Neuronal stem cell (in vitro differentiated cells): Measurements from ENCODE around the gene C2orf42.

Experiments used
- DNase-seq: peaks from one replicate; pipeline ENCODE4 v3.0.0-alpha.2; 2013; ENCODE audit warnings: low spot score
- H2AFZ ChIP-seq: one replicate; pipeline ENCODE4 v1.6.1; 2013; ENCODE audit warnings: mild to moderate bottlenecking, low read length, inconsistent platforms
- H2AK5ac ChIP-seq: 2 replicates; pipeline ENCODE4 v1.6.1; 2013; ENCODE audit warnings: low read depth, mild to moderate bottlenecking, inconsistent platforms, low read length, moderate library complexity, mixed read lengths
- H2BK120ac ChIP-seq: 2 replicates; pipeline ENCODE4 v1.6.1; 2013; ENCODE audit warnings: low read depth, mild to moderate bottlenecking, inconsistent platforms, low read length, moderate library complexity, mixed read lengths
- H2BK12ac ChIP-seq: one replicate; pipeline ENCODE4 v1.6.1; 2013; ENCODE audit warnings: low read length, inconsistent platforms
- H2BK15ac ChIP-seq: 2 replicates; pipeline ENCODE4 v1.6.1; 2013; ENCODE audit warnings: mild to moderate bottlenecking, low read length, inconsistent platforms, mixed read lengths
- H2BK5ac ChIP-seq: one replicate; pipeline ENCODE4 v1.6.1; 2013; ENCODE audit warnings: inconsistent platforms, mild to moderate bottlenecking, low read length, moderate library complexity
- H3K14ac ChIP-seq: one replicate; pipeline ENCODE4 v1.6.1; 2013; ENCODE audit warnings: low read length, inconsistent platforms
- H3K18ac ChIP-seq: 2 replicates; pipeline ENCODE4 v1.6.1; 2013; ENCODE audit warnings: low read length, inconsistent platforms
- H3K23ac ChIP-seq: 2 replicates; pipeline ENCODE4 v1.6.1; 2013; ENCODE audit warnings: low read depth, mild to moderate bottlenecking, mixed read lengths, low read length, inconsistent platforms; ENCODE audit not compliant: poor library complexity
- H3K27ac ChIP-seq: replicated peaks from 3 replicates; pipeline ENCODE4 v1.5.1; 2013; ENCODE audit warnings: low read length, inconsistent platforms
- H3K27me3 ChIP-seq, 3 experiments: 2 replicates each; pipeline ENCODE4 v1.6.1; 2013; ENCODE audit warnings: low read length in 3 of 3, mild to moderate bottlenecking in 2 of 3, inconsistent platforms in 1 of 3, low read depth in 1 of 3, mixed read lengths in 1 of 3, moderate library complexity in 1 of 3; ENCODE audit not compliant: control insufficient read depth in 3 of 3, insufficient read depth in 3 of 3
- H3K36me3 ChIP-seq, 2 donors: replicated peaks in 1 of 2; 2 replicates each; pipeline ENCODE4 v1.6.1; 2013; ENCODE audit warnings: low read length in 2 of 2; ENCODE audit not compliant: control insufficient read depth in 2 of 2, insufficient read depth in 2 of 2
- H3K4ac ChIP-seq: 2 replicates; pipeline ENCODE4 v1.6.1; 2013; ENCODE audit warnings: inconsistent platforms, mild to moderate bottlenecking, low read length, moderate library complexity
- H3K4me1 ChIP-seq, 2 donors: 1 replicate in 1 of 2; 2 replicates in 1 of 2; pipeline ENCODE4 v1.6.1; 2013; ENCODE audit warnings: low read length in 2 of 2, low read depth in 1 of 2; ENCODE audit not compliant: control insufficient read depth in 2 of 2, insufficient read depth in 1 of 2
- H3K4me2 ChIP-seq: one replicate; pipeline ENCODE4 v1.6.1; 2013; ENCODE audit warnings: mild to moderate bottlenecking, low read length, inconsistent platforms; ENCODE audit not compliant: insufficient read depth, poor library complexity, severe bottlenecking
- H3K4me3 ChIP-seq, 2 donors: 2 replicates each; pipeline ENCODE4 v1.5.1; 2013; ENCODE audit warnings: low read length in 2 of 2, mild to moderate bottlenecking in 2 of 2, inconsistent platforms in 1 of 2, moderate library complexity in 1 of 2
- H3K79me1 ChIP-seq: one replicate; pipeline ENCODE4 v1.6.1; 2013; ENCODE audit warnings: low read depth, mild to moderate bottlenecking, inconsistent platforms, low read length, moderate library complexity
- H3K9ac ChIP-seq: one replicate; pipeline ENCODE4 v1.6.1; 2013; ENCODE audit warnings: mild to moderate bottlenecking, low read depth, low read length, inconsistent platforms; ENCODE audit not compliant: poor library complexity
- H3K9me3 ChIP-seq, 2 donors: replicated peaks in 1 of 2; 2 replicates each; pipeline versions ENCODE3 to v1.6.1; 2013; ENCODE audit warnings: low read length in 2 of 2, mild to moderate bottlenecking in 2 of 2, inconsistent platforms in 1 of 2, low read depth in 1 of 2, mixed read lengths in 1 of 2, moderate library complexity in 1 of 2; ENCODE audit not compliant: control insufficient read depth in 2 of 2, insufficient read depth in 1 of 2
- H4K8ac ChIP-seq: one replicate; pipeline ENCODE4 v1.6.1; 2013; ENCODE audit warnings: low read depth, mild to moderate bottlenecking, inconsistent platforms, low read length, moderate library complexity
- H4K91ac ChIP-seq: one replicate; pipeline ENCODE4 v1.6.1; 2013; ENCODE audit warnings: low read length, low read depth, mild to moderate bottlenecking, inconsistent platforms; ENCODE audit not compliant: poor library complexity
- WGBS, 2 donors: extraction: QIAGEN DNeasy Blood & Tissue Kit; methylation state at CpG; one replicate each; pipeline ENCODE4 v1.1.7; 2013; ENCODE audit warnings: missing lambda C conversion rate in 2 of 2, mixed read lengths in 1 of 2; ENCODE audit not compliant: insufficient read length in 2 of 2, insufficient replicate concordance in 1 of 2; ENCODE audit errors: extremely low coverage in 2 of 2; 5-methylcytosine and 5-hydroxymethylcytosine counted together

C2orf42 gene

DNA sequence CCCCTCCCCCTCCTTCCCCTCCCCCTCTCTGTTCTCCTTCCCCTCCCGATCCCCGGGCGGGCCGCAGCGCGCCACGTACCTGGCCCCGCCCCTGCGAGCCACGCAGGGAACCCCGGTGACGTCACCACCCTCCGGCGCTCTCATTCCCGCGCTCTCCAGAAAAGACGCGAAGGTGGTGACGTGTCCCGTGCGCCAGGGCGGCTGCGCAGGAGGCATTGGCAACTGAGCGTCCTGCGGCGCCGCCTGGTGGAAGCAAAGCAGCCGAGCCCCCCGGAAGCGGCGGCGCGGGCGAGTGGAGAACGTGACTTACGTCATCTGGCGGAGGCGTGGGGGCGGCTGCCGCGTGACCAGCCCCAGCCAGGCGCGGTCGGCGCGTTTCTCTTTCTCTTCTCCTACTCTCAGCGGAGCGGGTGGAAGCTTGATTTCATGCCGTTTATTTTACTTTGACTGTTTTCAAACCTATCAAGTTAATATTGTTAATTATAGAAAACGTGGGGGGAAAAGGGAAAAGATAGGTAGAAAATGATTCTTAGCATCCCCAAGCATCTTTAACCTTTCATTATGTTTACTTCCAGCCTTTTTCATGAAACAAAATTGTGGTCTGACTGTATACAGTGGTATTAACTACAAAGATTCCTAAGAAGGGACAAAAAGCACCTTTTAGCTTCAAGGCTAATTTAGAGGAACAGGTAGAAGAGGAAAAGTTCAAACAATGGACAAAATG, 48.1 kb downstream of the C2orf42 start:
- Histone ChIP-seq H2AK5ac (no peak overlapping the region), H3K27me3 (no peaks in the 10 kb centered on the region), H2BK15ac (no peak overlapping the region), H3K4me3 (peak overlapping the region in 1 of 2 donors; percentile 59), H3K18ac (no peak overlapping the region), H2BK5ac (no peak overlapping the region), H3K79me1 (no peaks in the 10 kb centered on the region), H2BK120ac (no peak overlapping the region), H3K23ac (peak overlapping the region; percentile 97), H3K9ac (no peak overlapping the region), H3K14ac (no peak overlapping the region), H4K91ac (no peak overlapping the region), H4K8ac (no peak overlapping the region), H3K4me2 (peak overlapping the region; percentile 36), H3K4me1 (peaks cover 18 to 20% of the 10 kb centered on the region in 2 donors), H2AFZ (peak overlapping the region; percentile 87), H3K27ac (no peak overlapping the region), H3K4ac (no peak overlapping the region), H2BK12ac (no peak overlapping the region), H3K36me3 (no peaks in the 10 kb centered on the region), H3K9me3 (no peaks in the 10 kb centered on the region)
- WGBS, 2 donors = no CpG with 5 or more reads among the region's 50 CpGs
- DNase-seq = peak; percentile 100

GRCh38 chr2:70141902-70142589, 48.8 kb downstream of the C2orf42 start:
- Histone ChIP-seq H2BK12ac (no peak overlapping the region), H2AFZ (peak overlapping the region; percentile 87), H3K9me3 (no peaks in the 10 kb centered on the region), H3K18ac (peak overlapping the region; percentile 99), H2AK5ac (peak overlapping the region; percentile 94), H3K27me3 (no peaks in the 10 kb centered on the region), H2BK15ac (no peak overlapping the region), H4K8ac (no peak overlapping the region), H3K23ac (peak overlapping the region; percentile 97), H3K14ac (no peak overlapping the region), H3K36me3 (no peaks in the 10 kb centered on the region), H3K4ac (no peak overlapping the region), H3K4me1 (peaks cover 18 to 20% of the 10 kb centered on the region in 2 donors), H4K91ac (peak overlapping the region; percentile 87), H2BK120ac (no peak overlapping the region), H3K27ac (peak overlapping the region; percentile 77), H3K79me1 (no peaks in the 10 kb centered on the region), H3K4me3 (peak overlapping the region; percentile 59 to 76), H2BK5ac (peak overlapping the region; percentile 77), H3K9ac (peak overlapping the region; percentile 88), H3K4me2 (peak overlapping the region; percentile 73)
- DNase-seq = peak; percentile 61
- WGBS, 2 donors = no CpG with 5 or more reads among the region's 73 CpGs

DNA sequence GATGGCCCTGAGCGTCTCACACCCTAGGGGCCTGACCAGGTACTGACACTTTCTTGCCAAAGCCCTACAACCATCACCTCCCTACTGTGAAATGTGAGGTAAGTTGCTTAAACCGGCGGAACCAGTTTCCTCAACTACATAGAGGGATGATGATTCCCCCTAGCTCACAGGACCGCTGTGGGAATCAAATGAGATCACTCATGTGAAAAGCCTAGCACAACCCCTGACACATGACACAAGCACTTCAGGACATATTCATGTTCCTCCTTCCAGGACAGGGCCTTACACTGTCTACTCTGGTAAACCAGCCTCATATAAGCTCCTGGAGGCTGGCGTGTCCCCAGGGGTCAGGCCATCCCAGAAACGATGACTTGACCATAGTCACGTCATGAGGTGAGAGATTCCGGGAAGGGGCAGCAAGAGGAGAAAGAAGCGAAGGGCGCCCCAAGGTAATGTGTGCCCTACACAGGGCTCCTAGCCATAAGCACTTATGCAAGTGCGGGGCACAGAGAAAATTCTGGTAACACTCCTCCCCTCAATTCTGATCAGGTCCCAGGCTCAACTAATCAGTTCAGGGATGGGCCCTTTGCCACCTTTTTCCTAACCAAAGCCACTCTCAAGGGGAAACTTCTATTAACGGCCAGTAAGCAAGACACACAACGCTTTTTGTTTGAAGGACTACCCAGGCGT, 49.5 kb downstream of the C2orf42 start:
- no peak overlapping the region for H2BK120ac ChIP-seq
- H3K79me1 ChIP-seq = no peaks in the 10 kb centered on the region
- peaks cover 18 to 20% of the 10 kb centered on the region in 2 donors for H3K4me1 ChIP-seq
- H3K9ac ChIP-seq = peak overlapping the region; percentile 88
- H3K36me3 ChIP-seq = no peaks in the 10 kb centered on the region
- H3K4me2 ChIP-seq = peak overlapping the region; percentile 73
- H2BK15ac ChIP-seq = no peak overlapping the region
- H2AK5ac ChIP-seq = no peak overlapping the region
- H3K4ac ChIP-seq = no peak overlapping the region
- H2AFZ ChIP-seq = peak overlapping the region; percentile 87
- H2BK5ac ChIP-seq = no peak overlapping the region
- DNase-seq = no peak
- H3K23ac ChIP-seq = no peak overlapping the region
- no peak overlapping the region for H3K27ac ChIP-seq
- H2BK12ac ChIP-seq = no peak overlapping the region
- no peaks in the 10 kb centered on the region for H3K27me3 ChIP-seq
- H3K9me3 ChIP-seq = no peaks in the 10 kb centered on the region
- H4K8ac ChIP-seq = no peak overlapping the region
- peak overlapping the region; percentile 59 to 76 for H3K4me3 ChIP-seq
- no peak overlapping the region for H4K91ac ChIP-seq
- H3K14ac ChIP-seq = no peak overlapping the region
- peak overlapping the region; percentile 99 for H3K18ac ChIP-seq
- WGBS, 2 donors = no CpG with 5 or more reads among the region's 14 CpGs

- H3K23ac ChIP-seq = no peak overlapping the region
- H2AFZ ChIP-seq = no peak overlapping the region
- H4K91ac ChIP-seq = no peak overlapping the region
- no peak for DNase-seq
- H3K36me3 ChIP-seq = no peaks in the 10 kb centered on the region
- no peaks in the 10 kb centered on the region for H3K79me1 ChIP-seq
- H2BK120ac ChIP-seq = no peak overlapping the region
- no peak overlapping the region for H3K4ac ChIP-seq
- no peak overlapping the region for H3K4me2 ChIP-seq
- H3K9ac ChIP-seq = no peak overlapping the region
- H3K9me3 ChIP-seq = no peaks in the 10 kb centered on the region
- no peak overlapping the region for H2BK12ac ChIP-seq
- H3K18ac ChIP-seq = no peak overlapping the region
- no peak overlapping the region for H2BK5ac ChIP-seq
- no peak overlapping the region for H4K8ac ChIP-seq
- H3K27me3 ChIP-seq = no peaks in the 10 kb centered on the region
- H3K4me1 ChIP-seq = peaks cover 18 to 20% of the 10 kb centered on the region in 2 donors
- no CpG with 5 or more reads among the region's 5 CpGs for WGBS, 2 donors
- no peak overlapping the region for H3K4me3 ChIP-seq
- no peak overlapping the region for H3K14ac ChIP-seq
- H3K27ac ChIP-seq = no peak overlapping the region
- H2BK15ac ChIP-seq = no peak overlapping the region
- H2AK5ac ChIP-seq = no peak overlapping the region
Observed at GRCh38 chr2:70140791-70141211, 50.0 kb downstream of the C2orf42 start.
